HepG2 (cell line): ENCODE results near the gene OPRD1. TPM values are rescaled to one million over a fixed set of nuclear protein-coding genes. Genes with fewer than 3 reads are reported as not detected.

Experiments
- ATAC-seq: fragments of 200-7000 bp; cut with Tn5 transposase; 3 replicates; pipeline ENCODE4 v1.9.1; 2020; ENCODE audit warnings: mild to moderate bottlenecking, moderate library complexity
- BruUV-seq: library from RNA; stranded (reverse); fragments of 400-500 nt; replicated peaks from 2 replicates; lab custom pipeline; 2021; lab: Mats Ljungman, UMichigan
- CTCF ChIA-PET: fragments of 300-600 bp; formaldehyde crosslinking; extraction: SDS; loops from one replicate; lab custom pipeline; 2021; ENCODE audit warnings: low total read pairs, inconsistent platforms, low intra/inter-chr PET ratio; lab: Yijun Ruan, JAX
- POLR2A ChIA-PET: fragments of 350-600 bp; sonication (Branson Sonifier 250); formaldehyde crosslinking; loops from one replicate; lab custom pipeline; 2020; ENCODE audit warnings: antibody characterized with exemption, inconsistent platforms; lab: Yijun Ruan, JAX
- DNase-seq: peaks from one replicate; pipeline ENCODE4 v3.0.0-alpha.2; 2015; ENCODE audit warnings: low spot score
- FAIRE-seq: peaks from 3 replicates; lab custom pipeline; 2011; peaks lifted over from hg19 to GRCh38; lab: Jason Lieb, UNC
- H2AFZ ChIP-seq: one replicate; pipeline ENCODE4 v1.6.1; 2011; ENCODE audit warnings: low read length, inconsistent platforms
- H3K27ac ChIP-seq: fragments of 300-600 bp; 3 replicates; pipeline ENCODE4 v1.8.0; 2011; ENCODE audit warnings: mixed run types, mild to moderate bottlenecking, mixed read lengths, low read length, inconsistent platforms; ENCODE audit not compliant: insufficient read depth; ENCODE audit errors: extremely low read length
- H3K27me3 ChIP-seq, 2 experiments: fragments of 200-600 bp in 1 of 2; 2 replicates in 1 of 2; 3 replicates in 1 of 2; pipeline versions ENCODE4 v1.6.0 to v1.8.0; 2011; ENCODE audit warnings: low read length in 2 of 2, mild to moderate bottlenecking in 2 of 2, moderate library complexity in 2 of 2, inconsistent platforms in 1 of 2; ENCODE audit not compliant: insufficient read depth in 2 of 2, control insufficient read depth in 1 of 2
- H3K36me3 ChIP-seq, 2 experiments: fragments of 200-600 bp in 1 of 2; replicated peaks in 1 of 2; 2 replicates in 1 of 2; 3 replicates in 1 of 2; pipeline versions ENCODE4 v1.5.1 to v1.8.0; 2011; ENCODE audit warnings: low read length in 2 of 2, inconsistent platforms in 1 of 2; ENCODE audit not compliant: insufficient read depth in 2 of 2, control insufficient read depth in 1 of 2
- H3K4me1 ChIP-seq: 2 replicates; pipeline ENCODE4 v1.5.1; 2012; ENCODE audit warnings: low read length, inconsistent platforms; ENCODE audit not compliant: insufficient read depth
- H3K4me2 ChIP-seq: 2 replicates; pipeline ENCODE4 v1.6.0; 2011; ENCODE audit warnings: low read depth, low read length, inconsistent platforms
- H3K4me3 ChIP-seq, 3 experiments: fragments of 200-600 bp in 1 of 3; sonication (generic), shearing (Covaris generic) in 1 of 3; replicated peaks in 1 of 3; 2 replicates each; pipeline ENCODE4 v1.5.1; 2011 to 2016; ENCODE audit warnings: low read length in 3 of 3, inconsistent platforms in 2 of 3, low read depth in 2 of 3, mild to moderate bottlenecking in 2 of 3, control low read depth in 1 of 3, mixed read lengths in 1 of 3; ENCODE audit not compliant: insufficient read depth in 1 of 3
- H3K79me2 ChIP-seq: one replicate; pipeline ENCODE4 v1.6.1; 2011; ENCODE audit warnings: low read length, inconsistent platforms; ENCODE audit not compliant: insufficient read depth
- H3K9ac ChIP-seq: 2 replicates; pipeline ENCODE4 v1.6.0; 2011; ENCODE audit warnings: mild to moderate bottlenecking, low read depth, low read length, inconsistent platforms; ENCODE audit not compliant: insufficient read depth
- H3K9me3 ChIP-seq: 2 replicates; pipeline ENCODE4 v1.5.1; 2012; ENCODE audit warnings: mild to moderate bottlenecking, low read length
- H4K20me1 ChIP-seq: 2 replicates; pipeline ENCODE4 v1.6.0; 2011; ENCODE audit warnings: inconsistent platforms, mild to moderate bottlenecking, low read length, moderate library complexity; ENCODE audit not compliant: insufficient read depth
- BCL6 ChIP-seq: IDR thresholded peaks from 2 replicates; pipeline ENCODE4 v1.6.1; 2016; ENCODE audit warnings: missing genetic modification reagents, missing compliant biosample characterization
- DZIP1 ChIP-seq: sonication (generic); formaldehyde crosslinking; IDR thresholded peaks from 2 replicates; pipeline ENCODE4 v1.5.0; 2020; ENCODE audit warnings: mild to moderate bottlenecking, missing genetic modification reagents
- ERF ChIP-seq: IDR thresholded peaks from 2 replicates; pipeline ENCODE4 v1.6.1; 2018; ENCODE audit warnings: missing biosample characterization, missing genetic modification reagents
- HNRNPUL1 ChIP-seq: fragments of 200-400 bp; formaldehyde crosslinking; IDR thresholded peaks from 2 replicates; pipeline ENCODE4 v1.6.1; 2017; ENCODE audit warnings: low read depth, mild to moderate bottlenecking, low read length, moderate library complexity
- ISL2 ChIP-seq: sonication (generic); formaldehyde crosslinking; IDR thresholded peaks from 2 replicates; pipeline ENCODE4 v1.5.0; 2020; ENCODE audit warnings: missing genetic modification reagents
- JUN ChIP-seq: sonication (generic); formaldehyde crosslinking; IDR thresholded peaks from 2 replicates; pipeline ENCODE4 v1.4.0; 2020; ENCODE audit warnings: mild to moderate bottlenecking, missing genetic modification reagents
- POLR2A ChIP-seq, 2 experiments: IDR thresholded peaks; 2 replicates each; pipeline ENCODE4 v1.6.1; 2011; ENCODE audit warnings: low read depth in 2 of 2, low read length in 2 of 2, mild to moderate bottlenecking in 1 of 2, moderate library complexity in 1 of 2; ENCODE audit not compliant: insufficient read depth in 1 of 2
- SCMH1 ChIP-seq: sonication (generic); formaldehyde crosslinking; IDR thresholded peaks from 2 replicates; pipeline ENCODE4 v1.9.0; 2021; ENCODE audit warnings: missing genetic modification reagents, mild to moderate bottlenecking, borderline replicate concordance
- SIN3B ChIP-seq: fragments of 150-350 bp; IDR thresholded peaks from 2 replicates; pipeline ENCODE4 v1.6.1; 2014; ENCODE audit warnings: low read length
- SNAI1 ChIP-seq: sonication (generic); formaldehyde crosslinking; IDR thresholded peaks from 2 replicates; pipeline ENCODE4 v1.5.0; 2020; ENCODE audit warnings: mild to moderate bottlenecking, missing genetic modification reagents, borderline replicate concordance
- ZBTB7B ChIP-seq: sonication (generic); formaldehyde crosslinking; IDR thresholded peaks from 2 replicates; pipeline ENCODE4 v1.4.0; 2020; ENCODE audit warnings: missing genetic modification reagents
- ZFP1 ChIP-seq: IDR thresholded peaks from 2 replicates; pipeline ENCODE4 v1.6.1; 2016
- ZNF160 ChIP-seq: sonication (generic); formaldehyde crosslinking; IDR thresholded peaks from 2 replicates; pipeline ENCODE4 v1.8.0; 2022; ENCODE audit warnings: mild to moderate bottlenecking, inconsistent platforms, missing genetic modification reagents
- ZNF362 ChIP-seq: sonication (generic); formaldehyde crosslinking; IDR thresholded peaks from 2 replicates; pipeline ENCODE4 v1.4.0; 2020; ENCODE audit warnings: missing genetic modification reagents, mild to moderate bottlenecking, borderline replicate concordance
- ZNF567 ChIP-seq: sonication (generic); formaldehyde crosslinking; IDR thresholded peaks from 2 replicates; pipeline ENCODE4 v1.8.1; 2023; ENCODE audit warnings: mild to moderate bottlenecking, missing genetic modification reagents, borderline replicate concordance
- ZNF777 ChIP-seq: sonication (generic); formaldehyde crosslinking; IDR thresholded peaks from 2 replicates; pipeline ENCODE4 v1.4.0; 2020; ENCODE audit warnings: missing genetic modification reagents
- ZNF788 ChIP-seq: sonication (generic); formaldehyde crosslinking; IDR thresholded peaks from 2 replicates; pipeline ENCODE4 v1.5.0; 2020; ENCODE audit warnings: mild to moderate bottlenecking, missing genetic modification reagents, borderline replicate concordance
- ZNF883 ChIP-seq: sonication (generic); formaldehyde crosslinking; IDR thresholded peaks from 2 replicates; pipeline ENCODE4 v1.5.1; 2020; ENCODE audit warnings: mild to moderate bottlenecking, missing genetic modification reagents; ENCODE audit errors: not compliant biosample characterization
- whole genome bisulfite sequencing: methylation state at CpG from one replicate; pipeline ENCODE4 v1.1.6; 2017; ENCODE audit warnings: low lambda C conversion rate; 5-methylcytosine and 5-hydroxymethylcytosine counted together
- in situ Hi-C: cut with HindIII; loops from 2 replicates; pipeline ENCODE4 v1.10.0; 2017; ENCODE audit warnings: low pct_unique_long_range_greater_than_20kb; ENCODE audit not compliant: extremely low pct_ligation_motif_present
- intact Hi-C: fragments of 100-400 bp; cut with micrococcal nuclease; formaldehyde crosslinking; loops from one replicate; pipeline ENCODE4 v1.10.0; 2022; ENCODE audit not compliant: unreplicated experiment
- polyA plus RNA-seq, 8 experiments: library from polyadenylated mRNA; depleted of rRNA in 3 of 8; stranded (reverse) in 7 of 8; unstranded in 1 of 8; fragments of >200 nt; fragmentation: Illumina TruSeq in 4 of 8; extraction: Trizol in 4 of 8; gene quantifications; 2 replicates each; pipeline versions ENCODE4 v1.2.1 to v1.2.3, GENCODE V29; 2011 to 2016; ENCODE audit warnings: low read depth in 4 of 8, missing spikeins in 1 of 8, mixed read lengths in 1 of 8; ENCODE audit not compliant: insufficient read depth in 1 of 8
- total RNA-seq, 5 experiments: library from RNA; depleted of rRNA; stranded (reverse); fragments of >200 nt; fragmentation: Illumina TruSeq; extraction: Trizol; gene quantifications; 2 replicates each; pipeline ENCODE4 v1.2.3, GENCODE V29; 2016; ENCODE audit warnings: low read depth in 1 of 5

OPRD1 gene
- total and polyA plus RNA-seq, 2 of the 13 experiments (the other 11 are each of a cell fraction or from before 2014, with no cell fraction given) = 0.02 to 0.03 TPM

DNA sequence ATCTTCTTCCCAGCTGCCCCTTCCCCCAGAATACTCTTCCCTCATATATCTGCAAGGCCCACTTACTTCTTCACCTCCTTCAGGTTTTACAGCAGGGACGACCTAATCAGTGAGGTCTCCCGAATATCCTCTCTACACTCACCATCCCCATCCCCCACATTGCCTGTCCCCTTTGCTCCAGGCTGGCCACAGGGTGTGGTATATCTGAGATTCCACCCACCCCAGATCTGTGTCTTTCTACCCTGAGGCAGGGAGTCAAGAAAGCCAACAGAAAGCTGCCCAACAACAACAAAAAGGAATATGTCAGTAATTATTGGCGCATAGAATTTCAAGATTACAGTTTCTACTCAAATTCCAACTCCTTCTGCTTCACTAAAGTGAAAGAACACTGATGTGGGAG lies 30.0 kb upstream of the OPRD1 start:
- WGBS = 38% methylated on average over 3 of the region's 3 CpGs
- ATAC-seq (peak; percentile 34), DNase-seq (no peak), FAIRE-seq (no peak)
- H4K20me1 ChIP-seq = no peaks in the 10 kb centered on the region
- BruUV-seq = no TSS peak
- in situ Hi-C loops = loop anchor here (25.0 kb wide), 1 partner anchor 255 kb away; no protein-coding TSS in a partner anchor
- peak overlapping the region; percentile 75 for H3K4me2 ChIP-seq
- 0 out of 2 replicates have a peak overlapping the region, but pooled peaks have one; percentile 38 for H3K9ac ChIP-seq
- ChIA-PET CTCF (no interaction called here), POLR2A (no interaction called here)
- H3K27ac ChIP-seq = no peak overlapping the region
- peaks cover 0 to 13% of the 10 kb centered on the region in 2 experiments; a peak in 2 of 5 replicates for H3K27me3 ChIP-seq
- H3K79me2 ChIP-seq = no peaks in the 10 kb centered on the region
- intact Hi-C loops = no loop called here
- no peaks in the 10 kb centered on the region for H3K9me3 ChIP-seq
- no peaks in the 10 kb centered on the region for H3K36me3 ChIP-seq
- TF ChIP-seq ZFP1 (CRISPR knock-in tag) (no peak), HNRNPUL1 (no peak), SNAI1 (CRISPR knock-in tag) (no peak), SCMH1 (no peak), POLR2A (IDR thresholded peaks at IDR 0.05; ENCODE audit: insufficient read depth in 1 of 2, low read depth in 2 of 2, low read length in 2 of 2) (no peak)
- H3K4me1 ChIP-seq = peaks cover 49% of the 10 kb centered on the region
- peak overlapping the region; percentile 38 for H2AFZ ChIP-seq
- peak overlapping the region; percentile 37 to 64 (median 53); a peak in 5 of 6 replicates for H3K4me3 ChIP-seq

DNA sequence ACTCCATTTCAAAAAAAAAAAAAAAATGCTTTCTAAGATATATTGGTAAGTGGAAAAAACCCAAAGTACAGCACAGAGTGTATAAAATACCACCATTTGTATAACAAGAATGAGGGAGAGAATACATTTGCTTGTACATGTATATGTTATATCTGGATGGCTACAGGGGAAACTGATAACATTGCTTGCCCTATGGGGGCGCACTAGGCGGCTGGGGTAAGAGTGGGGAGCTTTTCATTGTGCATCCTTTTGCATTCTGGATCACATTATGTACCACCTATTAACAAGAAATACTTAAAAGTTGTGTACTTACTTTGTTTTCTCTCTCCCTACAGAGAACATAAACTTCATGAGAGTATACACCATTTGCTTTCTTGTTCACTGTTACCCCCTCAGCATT lies 28.6 kb upstream of the OPRD1 start:
- intact Hi-C loops = no loop called here
- TF ChIP-seq DZIP1 (CRISPR knock-in tag) (no peak), ZNF777 (no peak), ZNF883 (no peak), BCL6 (no peak), ZNF567 (no peak), ERF (CRISPR knock-in tag) (no peak), JUN (CRISPR knock-in tag) (no peak), ZBTB7B (CRISPR knock-in tag) (no peak), ZNF160 (CRISPR knock-in tag) (no peak), ZNF362 (CRISPR knock-in tag) (no peak), ZNF788 (CRISPR knock-in tag) (no peak), SIN3B (no peak), ISL2 (CRISPR knock-in tag) (no peak)

More for the DNA sequence above, 28.6 kb upstream of the OPRD1 start:
- ChIA-PET POLR2A (no interaction called here), CTCF (no interaction called here)
- in situ Hi-C loops = loop anchor here (25.0 kb wide), 1 partner anchor 254 kb away; no protein-coding TSS in a partner anchor
- H3K27ac ChIP-seq = no peak overlapping the region
- H3K27me3 ChIP-seq = peaks cover 0 to 14% of the 10 kb centered on the region in 2 experiments; a peak in 2 of 5 replicates
- H3K4me3 ChIP-seq = no peak overlapping the region
- H3K9me3 ChIP-seq = no peaks in the 10 kb centered on the region
- no peak for DNase-seq
- no TSS peak for BruUV-seq
- no peak overlapping the region for H2AFZ ChIP-seq
- H3K9ac ChIP-seq = no peak overlapping the region
- H3K4me1 ChIP-seq = peaks cover 49% of the 10 kb centered on the region
- 13% methylated on average over 2 of the region's 2 CpGs for WGBS
- H3K79me2 ChIP-seq = no peaks in the 10 kb centered on the region
- no peak overlapping the region for H3K4me2 ChIP-seq
- no peak for ATAC-seq
- FAIRE-seq = no peak
- no peaks in the 10 kb centered on the region for H3K36me3 ChIP-seq
- H4K20me1 ChIP-seq = no peaks in the 10 kb centered on the region
